HTERT RPE-1 (cell line): ENCODE data around the gene ROS1.

ENCODE experiments used
- in situ Hi-C: fragments of 300-500 bp; cut with MboI; formaldehyde crosslinking; loops from 4 replicates; pipeline ENCODE4 v1.14.3; 2020; ENCODE audit warnings: low sequenced_read_pairs

The ROS1 gene

DNA sequence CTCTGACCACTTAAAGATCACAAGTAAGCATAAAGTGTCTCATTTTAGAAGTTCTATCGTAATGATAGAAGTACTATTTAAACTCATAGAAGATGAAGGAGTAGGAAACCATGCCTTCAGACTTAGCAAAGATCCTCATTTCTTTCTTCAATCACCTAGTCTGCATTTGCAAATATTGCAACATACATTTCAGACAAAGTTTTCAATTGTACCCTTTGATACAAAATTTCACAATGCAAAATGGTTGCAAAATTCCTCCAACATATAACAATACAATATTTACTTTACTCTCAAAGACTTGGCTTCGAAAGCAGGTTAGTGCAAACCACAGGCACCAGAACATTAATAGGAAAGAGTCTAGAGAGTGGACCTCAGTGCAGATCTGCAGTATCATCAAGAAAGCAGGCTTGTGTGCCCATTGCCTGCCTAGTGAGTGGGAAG is 16.1 kb upstream of the ROS1 start:
- in situ Hi-C loops = no loop called here

DNA sequence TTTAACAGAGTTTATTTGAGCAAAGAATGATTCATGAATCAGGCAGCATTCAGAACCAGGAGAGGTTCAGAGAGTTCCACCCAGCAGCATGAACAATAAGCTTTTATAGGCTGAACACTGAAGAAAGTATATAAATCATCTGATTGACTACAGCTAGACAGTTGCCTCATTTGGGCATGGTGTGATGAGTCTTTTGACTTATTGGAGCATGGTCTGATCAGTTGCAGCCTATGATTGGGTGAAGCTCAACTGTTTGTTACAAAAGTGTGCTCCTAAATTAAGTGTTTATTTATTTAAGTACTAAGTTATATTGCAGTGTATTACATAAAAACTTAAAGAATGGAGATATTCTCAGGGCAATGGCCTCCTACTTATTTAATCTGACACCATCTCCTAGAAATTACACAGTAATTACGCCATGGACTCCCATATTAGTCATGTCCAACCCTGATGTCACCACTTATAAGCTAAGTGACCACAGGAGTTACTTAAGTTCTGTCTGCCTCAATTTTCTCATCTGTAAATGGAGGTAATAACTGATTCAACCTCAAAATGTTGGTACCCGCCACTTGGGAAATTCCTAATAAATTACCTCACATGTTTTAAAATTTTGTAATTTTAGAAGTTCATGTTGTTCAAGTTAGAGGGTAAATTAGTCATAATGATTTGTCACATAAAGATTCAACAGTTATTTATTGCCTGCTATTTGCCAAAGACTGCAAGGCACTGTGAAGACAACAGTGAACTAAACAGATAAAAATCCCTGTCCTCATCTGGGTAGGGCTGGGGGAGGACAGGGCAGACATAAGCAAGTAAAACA is 15.2 kb upstream of the ROS1 start:
- in situ Hi-C loops = no loop called here

DNA sequence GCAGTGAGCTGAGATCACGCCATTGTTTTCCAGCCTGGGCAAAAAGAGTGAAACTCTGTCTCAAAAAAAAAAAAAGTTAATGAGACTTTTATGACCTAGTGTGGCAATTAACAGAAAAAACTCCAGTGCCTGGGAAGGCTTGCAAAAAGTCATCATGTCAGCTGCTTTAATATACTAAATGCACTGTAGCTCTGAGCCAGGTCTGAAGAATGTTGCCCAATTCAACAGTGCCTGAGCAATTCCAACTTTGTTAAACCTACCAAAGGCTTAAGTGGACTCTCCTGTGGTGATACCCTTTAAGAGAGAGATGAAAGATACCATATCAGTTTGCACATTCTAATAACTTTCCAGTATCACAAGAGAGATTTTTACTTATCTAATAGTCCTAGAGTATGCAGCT is 6.5 kb upstream of the ROS1 start:
- in situ Hi-C loops = no loop called here

DNA sequence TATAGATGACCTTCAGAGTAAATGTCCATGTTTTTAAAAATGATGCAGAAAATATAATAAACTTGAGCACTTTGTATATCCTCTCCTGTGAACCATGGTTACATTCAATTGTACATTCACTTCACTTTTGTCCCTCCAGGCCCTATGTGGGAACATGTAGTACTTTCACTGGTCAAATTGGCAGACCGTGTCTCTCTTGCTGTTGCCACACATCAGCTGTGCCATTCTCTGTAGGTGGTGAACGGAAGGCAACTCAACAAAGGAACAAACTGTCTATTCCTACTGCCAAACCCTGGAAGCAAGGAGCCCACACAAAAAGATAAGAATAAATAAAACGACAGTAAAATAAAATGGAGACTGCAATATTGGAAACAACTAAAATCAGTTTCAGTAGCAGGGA is 2.0 kb downstream of the ROS1 start:
- in situ Hi-C loops = no loop called here

DNA sequence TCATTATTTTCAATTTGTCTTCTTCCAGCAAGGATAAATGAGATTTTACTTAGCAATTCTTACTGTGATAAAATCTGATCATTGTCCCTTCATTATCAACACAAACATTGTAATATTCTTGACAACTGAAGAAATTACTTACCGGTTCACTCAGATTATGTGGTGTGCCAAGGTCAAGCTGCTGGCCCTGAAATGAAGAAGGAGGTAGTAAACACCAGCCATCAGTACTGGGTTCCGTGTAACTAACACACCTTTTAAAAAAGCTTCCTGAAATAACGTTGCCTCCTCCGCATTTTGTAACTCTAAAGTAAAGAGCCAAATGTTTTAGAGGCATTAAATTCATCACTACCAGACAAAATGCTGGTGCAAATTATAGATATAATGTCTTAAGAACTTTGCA is 7.4 kb downstream of the ROS1 start:
- in situ Hi-C loops = no loop called here

DNA sequence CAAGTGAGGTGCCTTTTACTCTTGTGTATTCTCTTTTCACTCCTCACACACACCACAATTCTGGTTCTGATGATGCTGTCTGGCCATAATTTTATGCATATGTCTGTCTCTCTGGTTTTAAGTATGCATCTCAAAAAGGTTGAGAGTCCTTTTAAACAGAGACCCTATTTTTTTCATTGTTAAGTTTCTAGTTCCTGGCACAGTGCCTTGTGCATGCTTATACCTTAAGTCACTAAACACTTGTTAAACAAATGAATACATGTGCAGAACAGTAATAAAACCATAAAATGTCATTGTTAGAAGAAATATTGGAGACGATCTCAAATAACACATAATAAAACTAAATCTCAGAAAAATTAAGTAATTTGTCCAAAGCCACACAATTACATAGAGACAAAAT is 7.9 kb downstream of the ROS1 start:
- in situ Hi-C loops = no loop called here

DNA sequence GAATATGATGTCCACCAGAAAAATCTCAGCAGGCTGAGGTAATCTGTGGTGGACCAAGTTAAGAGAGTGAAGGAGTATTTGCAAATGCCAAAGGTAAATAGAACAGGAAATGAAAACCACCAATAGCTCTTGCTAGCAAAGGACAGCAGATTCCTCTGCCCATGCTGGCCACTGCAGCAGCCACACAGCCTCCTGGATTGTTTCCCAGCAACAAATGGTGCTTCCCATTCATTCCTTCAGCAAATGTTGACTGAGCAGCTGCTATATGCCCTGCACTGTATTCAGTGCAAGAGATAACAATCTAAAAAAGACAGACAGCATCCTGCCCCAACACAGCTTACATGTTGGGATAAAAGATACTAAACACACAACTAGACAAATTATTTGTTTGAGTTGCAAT is 11.0 kb downstream of the ROS1 start:
- in situ Hi-C loops = no loop called here

DNA sequence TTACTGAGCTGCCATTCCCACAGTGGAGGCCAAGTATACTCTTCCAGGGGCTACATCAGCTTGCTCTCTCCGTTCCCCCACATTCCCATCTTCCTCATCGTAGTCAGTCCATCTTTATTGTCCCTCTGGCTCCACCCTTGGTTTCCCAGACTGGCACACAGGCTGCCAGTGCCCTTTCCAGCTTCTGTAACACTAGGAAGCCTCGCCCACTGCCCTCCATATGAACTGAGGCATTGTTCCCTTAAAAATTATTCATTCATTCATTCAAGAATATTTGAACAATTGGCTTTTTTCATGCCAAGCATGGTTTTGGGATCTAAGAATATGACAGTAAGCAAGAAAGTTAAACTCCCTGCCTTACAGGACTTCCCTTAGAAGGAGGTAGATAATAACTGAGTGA is 14.3 kb downstream of the ROS1 start:
- in situ Hi-C loops = no loop called here

DNA sequence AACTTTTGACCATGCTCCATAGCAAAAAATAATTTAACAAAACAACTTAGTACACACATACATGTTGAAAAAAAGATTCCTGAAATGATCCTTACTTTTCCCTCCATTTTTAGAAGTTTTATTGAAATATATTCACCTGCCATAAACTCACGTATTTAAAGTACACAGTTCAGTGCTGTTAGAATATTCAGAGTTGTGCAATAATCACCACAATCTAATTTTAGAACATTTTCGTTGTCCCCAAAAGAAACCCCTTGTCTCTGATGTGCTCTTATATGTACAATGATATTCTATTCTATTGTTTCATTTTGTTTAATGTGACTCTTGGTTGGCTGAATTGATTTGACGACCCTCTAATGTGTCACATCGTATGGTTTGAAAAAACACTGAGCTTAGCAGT is 15.9 kb downstream of the ROS1 start:
- in situ Hi-C loops = no loop called here

DNA sequence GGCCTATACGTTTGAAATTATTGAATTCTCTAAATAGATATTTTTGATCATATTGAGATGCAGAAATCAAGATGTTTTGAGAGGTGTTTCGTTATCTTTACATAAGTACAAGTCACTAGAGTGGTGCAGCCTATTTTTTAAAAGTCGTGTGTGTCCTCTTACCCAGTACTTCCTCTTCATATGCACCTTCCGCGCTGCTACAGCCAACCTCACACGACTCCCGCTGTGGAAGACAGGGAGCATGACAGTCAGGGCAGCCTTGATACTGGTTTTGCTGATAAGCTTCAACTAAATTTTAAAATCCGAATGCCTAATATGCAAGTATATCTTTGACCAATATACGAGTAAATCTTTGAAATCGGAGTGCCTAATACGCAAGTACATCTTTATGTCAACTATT is 16.3 kb downstream of the ROS1 start:
- in situ Hi-C loops = no loop called here

DNA sequence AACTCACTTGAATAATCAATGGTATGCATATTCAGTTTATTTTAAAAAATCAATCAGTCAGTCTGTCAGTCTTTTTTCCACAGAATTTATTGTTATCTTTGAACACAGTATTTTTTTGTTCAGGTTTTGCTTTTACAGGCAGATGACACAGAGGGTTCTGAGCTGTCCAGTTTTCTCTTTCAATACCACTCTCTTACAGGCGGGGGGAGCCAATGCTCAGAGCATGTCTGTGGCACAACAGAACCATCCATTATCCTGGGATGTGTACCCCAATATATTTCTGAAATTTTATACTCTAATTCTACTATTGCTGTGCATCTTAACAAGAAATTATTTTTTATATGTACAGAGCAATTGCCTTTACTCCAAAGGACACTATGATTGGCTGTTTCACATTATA is 21.2 kb downstream of the ROS1 start:
- in situ Hi-C loops = no loop called here

DNA sequence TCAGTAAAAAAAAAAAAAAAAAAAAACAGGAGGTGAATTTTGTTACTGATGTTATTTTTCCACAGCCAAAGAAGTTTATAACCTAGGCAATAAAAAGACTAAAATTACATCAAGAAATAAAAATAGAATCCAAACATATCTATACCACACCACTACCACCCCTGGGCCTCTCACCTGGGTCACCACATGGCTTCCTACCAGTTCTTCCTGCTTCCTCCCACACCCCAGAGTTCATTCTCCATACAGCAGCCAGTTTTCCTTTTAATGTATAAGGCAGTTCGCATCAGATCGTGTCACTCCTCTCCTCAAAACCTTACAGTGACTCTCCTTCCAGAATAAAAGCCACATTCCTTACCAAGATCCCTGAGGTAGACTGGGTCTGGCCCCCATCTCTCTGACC is 23.9 kb downstream of the ROS1 start:
- in situ Hi-C loops = no loop called here

DNA sequence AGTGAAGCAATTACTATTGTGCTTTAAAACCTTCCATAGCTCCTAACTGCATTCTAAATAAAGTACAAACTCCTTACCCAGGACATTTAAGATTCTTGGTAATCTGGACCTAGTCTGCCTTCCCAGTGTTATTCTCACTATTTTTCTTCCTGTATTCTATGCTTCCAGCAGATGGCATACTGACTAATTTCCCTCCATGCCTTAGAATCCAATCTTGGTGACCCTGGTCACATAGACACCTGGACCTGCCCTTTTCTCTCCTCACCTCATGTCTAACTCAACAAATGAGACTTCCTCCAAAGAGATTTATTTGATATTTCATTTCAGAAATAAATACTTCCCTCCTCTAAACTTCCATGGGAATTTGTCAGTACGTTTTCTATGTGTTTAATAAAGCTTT is 25.8 kb downstream of the ROS1 start:
- in situ Hi-C loops = no loop called here

DNA sequence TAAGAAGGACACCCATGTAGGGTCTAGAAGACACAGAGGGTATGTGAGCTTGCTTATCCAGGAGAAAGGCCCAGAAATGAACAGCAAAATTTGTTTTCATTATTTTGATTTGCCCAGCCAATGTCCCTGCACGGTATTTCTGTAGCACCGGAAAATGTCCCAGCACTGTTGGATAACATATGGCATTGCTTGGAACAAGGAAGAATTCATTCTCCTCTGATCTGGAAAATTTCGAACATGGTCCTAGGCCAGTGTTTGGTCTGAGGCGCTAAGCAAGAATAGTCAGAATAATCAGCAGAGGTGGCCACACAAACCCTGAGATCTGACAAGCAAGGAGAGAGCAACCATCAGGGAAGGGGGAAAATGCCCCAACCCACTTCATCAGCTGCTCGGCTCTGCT is 26.6 kb downstream of the ROS1 start:
- in situ Hi-C loops = no loop called here

DNA sequence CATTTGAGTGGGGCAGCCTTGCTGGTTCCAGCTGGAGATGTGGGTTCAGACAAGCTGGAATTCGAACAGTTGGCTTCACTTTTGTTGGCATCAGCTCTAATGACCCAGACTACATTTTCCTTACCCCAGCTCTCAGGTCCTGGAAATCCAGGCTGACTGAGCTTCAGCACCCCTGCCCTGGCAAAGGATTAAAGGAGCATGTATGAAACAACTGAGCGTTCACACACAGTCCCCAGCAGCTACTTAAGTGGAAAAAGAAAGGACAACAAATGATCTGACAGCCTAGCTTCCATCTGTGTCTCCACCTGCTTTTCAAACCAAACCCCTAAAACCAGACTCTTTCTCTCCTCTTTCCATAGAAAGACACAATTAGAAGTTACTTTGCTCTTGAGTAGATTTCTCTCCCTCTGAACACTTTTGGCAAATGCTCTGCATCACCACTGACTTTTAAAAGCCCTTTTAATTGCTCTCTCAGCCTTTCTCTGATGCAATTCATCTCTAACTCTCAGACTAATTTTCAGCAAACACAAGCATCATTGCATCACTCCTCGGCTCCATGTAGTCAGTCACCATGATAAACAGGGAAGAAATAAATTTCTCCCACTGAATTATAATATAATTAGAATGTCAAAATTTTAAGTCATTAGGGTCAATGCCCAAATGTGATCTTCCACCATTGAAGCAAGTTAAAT is 28.1 kb downstream of the ROS1 start:
- in situ Hi-C loops = no loop called here

DNA sequence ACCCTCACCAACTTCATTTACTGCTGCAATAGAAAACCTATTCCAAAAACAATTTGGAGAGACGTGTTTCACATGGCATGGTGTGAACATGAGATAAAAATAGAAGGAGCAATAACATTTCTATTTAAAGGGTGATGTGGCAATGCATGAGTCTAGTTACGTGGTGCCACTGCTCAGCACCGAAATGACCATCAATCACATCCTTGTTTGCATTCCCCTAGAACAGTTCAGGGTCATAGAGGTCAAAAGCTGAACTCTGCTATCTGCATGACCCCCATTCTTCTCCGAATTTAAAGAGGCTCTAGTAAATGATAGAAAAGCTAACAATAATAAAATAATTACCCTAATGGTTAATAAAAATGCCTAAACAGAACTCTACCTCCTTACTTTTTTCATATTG is 29.5 kb downstream of the ROS1 start:
- in situ Hi-C loops = no loop called here

DNA sequence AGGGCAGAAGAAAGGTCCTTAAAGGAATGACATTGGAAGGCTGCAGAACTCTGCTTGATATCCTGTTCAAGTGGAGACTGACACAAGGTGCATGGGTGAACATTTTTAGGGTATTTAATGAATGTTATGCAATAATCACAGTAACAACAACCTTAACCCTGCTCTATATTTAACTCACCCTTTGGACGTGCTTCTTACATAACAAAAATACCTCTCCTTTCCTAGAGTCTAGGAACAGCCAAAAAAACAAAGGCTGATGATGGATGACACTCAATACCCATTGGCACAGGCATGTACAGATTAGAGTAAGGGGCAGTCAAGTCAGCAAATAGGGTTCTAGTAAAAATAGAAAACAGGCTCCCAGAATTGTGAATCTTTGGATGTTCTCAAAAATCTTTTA is 30.6 kb downstream of the ROS1 start:
- in situ Hi-C loops = no loop called here

DNA sequence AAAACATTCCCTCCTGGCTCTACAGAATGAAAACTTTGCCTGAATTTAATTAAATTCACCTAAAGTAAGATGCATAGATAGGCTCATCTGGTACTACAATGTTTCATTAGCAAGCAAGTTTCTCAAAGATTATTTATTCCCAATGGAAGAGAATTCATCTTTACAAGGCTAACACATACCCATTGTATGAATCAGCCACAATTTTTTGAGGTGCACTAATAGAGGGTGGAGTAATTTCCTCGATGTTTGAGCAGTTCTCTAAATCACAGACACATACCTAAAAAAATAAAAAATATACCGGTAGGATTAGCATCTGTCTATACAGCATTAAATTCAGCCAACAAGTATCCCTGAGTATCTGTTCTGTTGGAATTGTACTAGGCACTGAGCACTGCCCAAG is 32.7 kb downstream of the ROS1 start:
- in situ Hi-C loops = no loop called here

DNA sequence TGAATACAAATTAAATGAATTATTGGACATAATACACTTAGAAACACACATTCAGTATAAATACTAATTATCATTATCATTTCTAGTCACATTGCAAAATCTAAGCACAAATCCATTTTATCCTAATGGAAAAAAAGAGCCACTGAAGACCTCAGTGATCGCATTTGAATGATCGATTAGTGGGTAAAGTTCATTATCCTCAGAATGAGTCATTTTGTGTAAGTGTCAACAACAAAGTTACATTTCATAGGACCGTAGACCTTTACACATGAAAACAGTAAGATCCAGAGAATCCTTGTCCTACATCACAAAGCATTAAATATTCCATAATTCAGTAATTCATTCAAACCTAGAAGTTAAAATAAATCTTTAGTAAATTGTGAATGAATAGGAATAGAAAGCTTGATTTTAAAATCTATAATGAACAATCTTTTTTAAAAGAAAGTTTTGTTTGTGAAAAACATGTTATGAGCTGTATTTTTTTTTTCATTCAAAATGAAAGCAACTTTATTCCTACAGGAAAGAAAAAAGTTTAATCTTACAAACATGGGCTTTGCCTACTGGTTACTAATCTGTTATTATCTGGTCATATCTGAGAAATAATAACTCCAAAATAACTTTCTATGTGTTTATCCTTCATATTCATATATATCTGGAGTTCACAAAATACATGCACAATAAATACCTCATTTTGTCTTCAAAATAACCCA is 33.7 kb downstream of the ROS1 start:
- in situ Hi-C loops = no loop called here

DNA sequence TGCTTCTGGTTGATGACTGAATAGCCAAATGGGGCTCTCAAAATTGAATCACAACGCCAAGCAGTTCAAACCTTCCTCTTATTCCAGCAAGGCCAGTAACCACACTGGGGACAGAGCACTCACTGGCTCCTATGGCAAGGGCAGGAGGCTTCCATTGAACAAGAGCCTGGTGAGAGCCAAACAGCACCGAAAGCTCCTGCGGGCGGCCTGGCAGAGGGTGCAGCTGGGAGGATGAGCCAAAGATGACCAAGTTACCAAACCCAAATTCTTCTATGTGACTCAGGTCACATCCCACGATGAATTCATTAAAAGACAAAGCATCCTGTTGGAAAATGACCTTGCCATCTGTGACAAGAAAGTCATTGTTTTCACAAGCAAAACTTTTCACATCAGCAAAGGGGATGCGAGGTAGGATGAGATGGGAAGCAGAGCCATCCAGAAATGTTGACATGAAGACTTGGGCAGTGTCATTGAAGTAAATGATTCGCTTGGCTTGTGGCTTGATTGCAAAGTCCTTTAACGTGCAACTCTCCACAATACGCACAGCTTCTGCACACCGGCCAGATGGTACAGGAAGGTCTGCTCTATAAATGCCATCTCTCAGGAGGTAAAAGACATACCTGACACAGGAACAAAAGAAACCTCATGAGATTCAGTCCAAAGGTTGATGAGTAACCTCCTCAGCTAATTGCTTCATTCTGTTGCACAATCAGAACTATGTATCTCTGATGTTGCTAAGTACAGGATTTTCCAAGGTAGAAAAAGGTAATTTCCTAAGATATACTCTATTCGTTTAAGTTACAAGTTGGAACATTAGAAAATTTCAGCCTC is 36.3 kb downstream of the ROS1 start:
- in situ Hi-C loops = no loop called here

DNA sequence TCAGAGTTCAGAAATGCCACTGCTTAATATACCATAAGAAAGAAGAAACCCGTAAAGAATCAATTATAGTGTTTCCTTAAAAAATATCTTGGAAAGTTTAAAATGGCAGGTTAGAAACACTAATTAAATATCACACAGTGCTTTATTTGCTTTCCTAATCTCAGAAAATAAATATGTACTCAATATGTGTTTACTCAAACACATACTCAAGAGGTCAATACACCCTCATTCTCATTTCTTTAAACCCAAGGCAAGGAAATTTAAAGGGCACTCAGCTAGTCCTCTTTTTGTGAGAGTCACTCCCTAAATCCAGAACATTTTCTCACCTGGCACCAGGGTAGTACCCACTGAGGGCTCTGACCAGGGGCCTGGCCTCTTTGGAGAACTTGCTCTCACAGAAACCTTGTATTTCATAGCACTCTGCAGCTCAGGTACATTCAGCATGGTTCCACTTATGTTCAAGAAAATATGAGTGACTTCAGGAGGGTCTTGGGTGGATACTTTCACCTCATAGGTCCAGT is 38.2 kb downstream of the ROS1 start:
- in situ Hi-C loops = no loop called here
